DOHH2 (cell line): ENCODE results near the gene SEC24B.

Source experiments
- H3F3A ChIP-seq: fragments of 200-600 bp; sonication (generic), shearing (Covaris generic); 2 replicates; pipeline ENCODE4 v1.6.0; 2016; ENCODE audit warnings: antibody characterized with exemption, mild to moderate bottlenecking; ENCODE audit not compliant: control insufficient read depth, insufficient read depth
- H3K27ac ChIP-seq: fragments of 200-600 bp; sonication (generic); 2 replicates; pipeline ENCODE4 v1.5.1; 2014; ENCODE audit warnings: low read depth, mild to moderate bottlenecking, low read length, moderate library complexity
- H3K27me3 ChIP-seq: fragments of 200-600 bp; sonication (generic); 2 replicates; pipeline ENCODE4 v1.6.1; 2014; ENCODE audit warnings: mild to moderate bottlenecking, low read length, mixed read lengths; ENCODE audit not compliant: control insufficient read depth
- H3K36me3 ChIP-seq: fragments of 200-600 bp; sonication (generic); 2 replicates; pipeline ENCODE4 v1.6.1; 2014; ENCODE audit warnings: mild to moderate bottlenecking, low read length, moderate library complexity, mixed read lengths; ENCODE audit not compliant: control insufficient read depth
- H3K4me1 ChIP-seq: fragments of 200-600 bp; sonication (generic); 2 replicates; pipeline ENCODE4 v1.6.1; 2014; ENCODE audit warnings: mild to moderate bottlenecking, low read length, mixed read lengths; ENCODE audit not compliant: control insufficient read depth
- H3K4me2 ChIP-seq: fragments of 200-600 bp; sonication (generic); 2 replicates; pipeline ENCODE4 v1.6.0; 2014; ENCODE audit warnings: mild to moderate bottlenecking, low read length, moderate library complexity
- H3K4me3 ChIP-seq: fragments of 200-600 bp; sonication (generic); 2 replicates; pipeline ENCODE4 v1.5.1; 2014; ENCODE audit warnings: mild to moderate bottlenecking, low read length, mixed read lengths
- H3K79me2 ChIP-seq: fragments of 200-600 bp; sonication (generic); 2 replicates; pipeline ENCODE4 v1.6.1; 2014; ENCODE audit warnings: mild to moderate bottlenecking, low read length, mixed read lengths; ENCODE audit not compliant: control insufficient read depth
- H3K9me2 ChIP-seq: fragments of 200-600 bp; sonication (generic); replicated peaks from 2 replicates; pipeline ENCODE4 v1.6.1; 2014; ENCODE audit warnings: mild to moderate bottlenecking, low read length, mixed read lengths; ENCODE audit not compliant: control insufficient read depth
- H3K9me3 ChIP-seq: fragments of 200-600 bp; sonication (generic); 2 replicates; pipeline ENCODE4 v1.6.1; 2014; ENCODE audit warnings: antibody characterized with exemption, low read length, mixed read lengths; ENCODE audit not compliant: control insufficient read depth, insufficient read depth
- H4K20me1 ChIP-seq: fragments of 200-600 bp; sonication (generic); 2 replicates; pipeline ENCODE4 v1.6.0; 2014; ENCODE audit warnings: low read depth, mild to moderate bottlenecking, antibody characterized with exemption, low read length, moderate library complexity; ENCODE audit not compliant: control insufficient read depth, insufficient read depth
- CTCF ChIP-seq: fragments of 200-600 bp; sonication (generic); IDR thresholded peaks from one replicate; pipeline ENCODE4 v1.5.1; 2014; ENCODE audit warnings: antibody characterized with exemption, mild to moderate bottlenecking, low read depth, low read length; ENCODE audit not compliant: poor library complexity, severe bottlenecking
- EZH2phosphoT487 ChIP-seq: fragments of 200-600 bp; sonication (generic); IDR thresholded peaks from 2 replicates; pipeline ENCODE4 v1.6.1; 2017; ENCODE audit warnings: borderline replicate concordance, mild to moderate bottlenecking, antibody characterized with exemption, low read length, moderate library complexity, mixed read lengths

SEC24B gene

DNA sequence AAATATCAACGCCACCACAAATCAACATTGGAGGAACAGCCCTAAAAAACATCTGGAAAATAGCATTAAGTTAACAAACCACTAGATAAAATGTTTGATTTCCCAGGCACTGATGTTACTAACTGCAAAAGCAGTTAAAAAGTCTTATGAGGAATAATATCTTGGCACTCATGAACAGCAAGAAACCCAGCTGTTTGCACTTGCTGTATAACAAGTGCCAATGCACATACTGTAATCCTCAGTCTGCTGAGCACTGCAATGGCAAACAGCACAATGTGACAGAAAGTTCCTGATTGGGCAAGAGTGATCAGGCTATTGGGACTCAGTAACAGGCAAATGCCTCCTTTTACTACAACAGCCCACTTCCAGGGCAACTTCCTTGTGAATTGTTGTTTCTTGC is 20.8 kb upstream of the SEC24B start:
- Histone ChIP-seq H3K4me1 (no peaks in the 10 kb centered on the region), H3K9me3 (no peaks in the 10 kb centered on the region), H3K27ac (no peak overlapping the region), H3K36me3 (no peaks in the 10 kb centered on the region), H4K20me1 (no peaks in the 10 kb centered on the region), H3K79me2 (no peaks in the 10 kb centered on the region), H3K4me3 (no peak overlapping the region), H3K4me2 (no peak overlapping the region), H3K27me3 (no peaks in the 10 kb centered on the region), H3F3A (no peaks in the 10 kb centered on the region), H3K9me2 (no peaks in the 10 kb centered on the region)
- no peak for TF ChIP-seq EZH2phosphoT487
- no peak for TF ChIP-seq CTCF

- Histone ChIP-seq H3K4me3 (no peak overlapping the region), H3K79me2 (no peaks in the 10 kb centered on the region), H3F3A (no peaks in the 10 kb centered on the region), H3K27me3 (peaks cover 6% of the 10 kb centered on the region), H4K20me1 (no peaks in the 10 kb centered on the region), H3K4me2 (no peak overlapping the region), H3K9me2 (no peaks in the 10 kb centered on the region), H3K4me1 (no peaks in the 10 kb centered on the region), H3K36me3 (no peaks in the 10 kb centered on the region), H3K27ac (no peak overlapping the region), H3K9me3 (no peaks in the 10 kb centered on the region)
- TF ChIP-seq CTCF = no peak
- no peak for TF ChIP-seq EZH2phosphoT487
Measured at GRCh38 chr4:109414938-109415337, 18.7 kb upstream of the SEC24B start.

GRCh38 chr4:109418588-109418987 is 15.0 kb upstream of the SEC24B start:
- Histone ChIP-seq H3K27me3 (peaks cover 10% of the 10 kb centered on the region), H3K36me3 (no peaks in the 10 kb centered on the region), H3K79me2 (no peaks in the 10 kb centered on the region), H3K27ac (no peak overlapping the region), H3K9me2 (no peaks in the 10 kb centered on the region), H3K4me3 (no peak overlapping the region), H3K9me3 (no peaks in the 10 kb centered on the region), H3K4me2 (no peak overlapping the region), H3K4me1 (no peaks in the 10 kb centered on the region), H4K20me1 (no peaks in the 10 kb centered on the region), H3F3A (no peaks in the 10 kb centered on the region)
- no peak for TF ChIP-seq CTCF
- TF ChIP-seq EZH2phosphoT487 = no peak

- peaks cover 10% of the 10 kb centered on the region for H3K27me3 ChIP-seq
- no peaks in the 10 kb centered on the region for H3K36me3 ChIP-seq
- H3F3A ChIP-seq = no peaks in the 10 kb centered on the region
- H3K4me2 ChIP-seq = no peak overlapping the region
- H3K4me1 ChIP-seq = no peaks in the 10 kb centered on the region
- no peaks in the 10 kb centered on the region for H3K9me3 ChIP-seq
- no peak overlapping the region for H3K27ac ChIP-seq
- TF ChIP-seq CTCF = no peak
- TF ChIP-seq EZH2phosphoT487 = no peak
- no peaks in the 10 kb centered on the region for H3K79me2 ChIP-seq
- no peaks in the 10 kb centered on the region for H3K9me2 ChIP-seq
- H4K20me1 ChIP-seq = no peaks in the 10 kb centered on the region
- no peak overlapping the region for H3K4me3 ChIP-seq
Measured at GRCh38 chr4:109419679-109420078, 13.9 kb upstream of the SEC24B start.
